Measurements from ENCODE around the gene ASB2. TPM values are rescaled to one million over a fixed set of nuclear protein-coding genes. Genes with fewer than 3 reads are reported as not detected.

ASB2 gene
- total RNA-seq, 4 donors from 2014 or later = 22.1 to 35.8 (median 27.9) TPM

GRCh38 chr14:93929657-93930056, 46.7 kb downstream of the ASB2 start:
- H3K4me1 ChIP-seq = no peaks in the 10 kb centered on the region
- no peak overlapping the region for H3K4me3 ChIP-seq
- TF ChIP-seq CTCF (IDR thresholded peaks at IDR 0.05) (no peak), POLR2AphosphoS5 (IDR thresholded peaks at IDR 0.05) (no peak), POLR2A (IDR thresholded peaks at IDR 0.05) (no peak), EP300 (IDR thresholded peaks at IDR 0.05; ENCODE audit: low read depth) (no peak)
- WGBS, 2 donors (ENCODE audit: low coverage in 1 of 2) = 78 to 100% methylated on average over 2 to 10 of the region's 11 CpGs
- no peak for DNase-seq
- in situ Hi-C loops (cut with MboI; ENCODE audit: low pct_ligation_motif_present in 1 of 4, low pct_unique_long_range_greater_than_20kb in 1 of 4, low sequenced_read_pairs in 3 of 4) = no loop called here
- intact Hi-C loops (cut with DNase I; ENCODE audit: low total_unique reads) = no loop called here
- H3K9me3 ChIP-seq = no peaks in the 10 kb centered on the region
- H3K27ac ChIP-seq = no peak overlapping the region
- H3K36me3 ChIP-seq = no peaks in the 10 kb centered on the region
- no peaks in the 10 kb centered on the region for H3K27me3 ChIP-seq

- DNase-seq = no peak
- Histone ChIP-seq H3K4me1 (no peaks in the 10 kb centered on the region), H3K4me3 (no peak overlapping the region), H3K27me3 (no peaks in the 10 kb centered on the region), H3K36me3 (no peaks in the 10 kb centered on the region), H3K27ac (no peak overlapping the region), H3K9me3 (no peaks in the 10 kb centered on the region)
- 73% methylated on average over 13 of the region's 13 CpGs; no CpG with 5 or more reads in 1 of the 2 donors for WGBS, 2 donors (ENCODE audit: low coverage in 1 of 2)
- TF ChIP-seq POLR2AphosphoS5 (IDR thresholded peaks at IDR 0.05) = no peak
- TF ChIP-seq POLR2A (IDR thresholded peaks at IDR 0.05) = no peak
- TF ChIP-seq CTCF (IDR thresholded peaks at IDR 0.05) = no peak
- TF ChIP-seq EP300 (IDR thresholded peaks at IDR 0.05; ENCODE audit: low read depth) = no peak
- intact Hi-C loops (cut with DNase I; ENCODE audit: low total_unique reads) = no loop called here
- in situ Hi-C loops (cut with MboI; ENCODE audit: low pct_ligation_motif_present in 1 of 4, low pct_unique_long_range_greater_than_20kb in 1 of 4, low sequenced_read_pairs in 3 of 4) = no loop called here
Observed at GRCh38 chr14:93929048-93929535, 47.3 kb downstream of the ASB2 start.

GRCh38 chr14:93928184-93929047, 48.0 kb downstream of the ASB2 start:
- Histone ChIP-seq H3K4me3 (no peak overlapping the region), H3K4me1 (no peaks in the 10 kb centered on the region), H3K36me3 (no peaks in the 10 kb centered on the region), H3K27ac (no peak overlapping the region), H3K27me3 (no peaks in the 10 kb centered on the region), H3K9me3 (no peaks in the 10 kb centered on the region)
- no peak for DNase-seq
- in situ Hi-C loops (cut with MboI; ENCODE audit: low pct_ligation_motif_present in 1 of 4, low pct_unique_long_range_greater_than_20kb in 1 of 4, low sequenced_read_pairs in 3 of 4) (no loop called here), intact Hi-C loops (cut with DNase I; ENCODE audit: low total_unique reads) (no loop called here)
- TF ChIP-seq CTCF (IDR thresholded peaks at IDR 0.05) = no peak
- TF ChIP-seq POLR2A (IDR thresholded peaks at IDR 0.05) = no peak
- TF ChIP-seq EP300 (IDR thresholded peaks at IDR 0.05; ENCODE audit: low read depth) = no peak
- no peak for TF ChIP-seq POLR2AphosphoS5 (IDR thresholded peaks at IDR 0.05)
- 77 to 96% methylated on average over 5 to 20 of the region's 26 CpGs for WGBS, 2 donors (ENCODE audit: low coverage in 1 of 2)

- Histone ChIP-seq H3K36me3 (no peaks in the 10 kb centered on the region), H3K4me3 (no peak overlapping the region), H3K27me3 (no peaks in the 10 kb centered on the region), H3K4me1 (no peaks in the 10 kb centered on the region), H3K9me3 (no peaks in the 10 kb centered on the region), H3K27ac (no peak overlapping the region)
- in situ Hi-C loops (cut with MboI; ENCODE audit: low pct_ligation_motif_present in 1 of 4, low pct_unique_long_range_greater_than_20kb in 1 of 4, low sequenced_read_pairs in 3 of 4) (no loop called here), intact Hi-C loops (cut with DNase I; ENCODE audit: low total_unique reads) (no loop called here)
- TF ChIP-seq POLR2A (IDR thresholded peaks at IDR 0.05) (no peak), CTCF (IDR thresholded peaks at IDR 0.05) (no peak)
- WGBS, 2 donors (ENCODE audit: low coverage in 1 of 2) = 49% methylated on average over 6 of the region's 6 CpGs; no CpG with 5 or more reads in 1 of the 2 donors
- DNase-seq = no peak
Observed at GRCh38 chr14:93927800-93928145, 48.6 kb downstream of the ASB2 start.
